Endodermal cell (in vitro differentiated cells): ENCODE data around the gene SPOCK1. TPM values are rescaled to one million over a fixed set of nuclear protein-coding genes. Genes with fewer than 3 reads are reported as not detected.

Experiments
- DNase-seq: peaks from one replicate; pipeline ENCODE4 v3.0.0-alpha.2; 2017
- H3K27ac ChIP-seq: 2 replicates; pipeline ENCODE4 v1.5.1; 2013; ENCODE audit warnings: mild to moderate bottlenecking, low read depth, low read length, moderate library complexity
- H3K27me3 ChIP-seq: 2 replicates; pipeline ENCODE4 v1.6.1; 2013; ENCODE audit warnings: mild to moderate bottlenecking, low read length, moderate library complexity; ENCODE audit not compliant: insufficient read depth, control insufficient read depth, poor library complexity, severe bottlenecking
- H3K36me3 ChIP-seq: 2 replicates; pipeline ENCODE4 v1.7.0; 2013; ENCODE audit warnings: mild to moderate bottlenecking, low read length, moderate library complexity; ENCODE audit not compliant: control insufficient read depth, insufficient read depth
- H3K4me1 ChIP-seq: one replicate; pipeline ENCODE4 v1.7.0; 2013; ENCODE audit warnings: low read length; ENCODE audit not compliant: control insufficient read depth, insufficient read depth
- H3K4me3 ChIP-seq: 2 replicates; pipeline ENCODE4 v1.5.1; 2013; ENCODE audit warnings: mild to moderate bottlenecking, low read length, moderate library complexity
- H3K9ac ChIP-seq: 2 replicates; pipeline ENCODE4 v1.6.1; 2013; ENCODE audit warnings: mild to moderate bottlenecking, low read length, moderate library complexity; ENCODE audit not compliant: poor library complexity, severe bottlenecking; ENCODE audit errors: extremely low read depth
- H3K9me3 ChIP-seq: 2 replicates; pipeline ENCODE4 v1.6.1; 2013; ENCODE audit warnings: mild to moderate bottlenecking, low read length, moderate library complexity; ENCODE audit not compliant: control insufficient read depth
- H3K27ac Mint-ChIP-seq: 2 replicates; pipeline ENCODE4 v1.8.0; 2020; ENCODE audit warnings: mixed read lengths
- H3K27me3 Mint-ChIP-seq: 2 replicates; pipeline ENCODE4 v1.8.0; 2021; ENCODE audit warnings: mild to moderate bottlenecking, mixed read lengths; ENCODE audit not compliant: insufficient read depth
- H3K36me3 Mint-ChIP-seq: 2 replicates; pipeline ENCODE4 v1.8.0; 2020; ENCODE audit warnings: low read depth, mixed read lengths
- H3K4me1 Mint-ChIP-seq: 2 replicates; pipeline ENCODE4 v1.8.0; 2020; ENCODE audit warnings: mixed read lengths
- H3K4me3 Mint-ChIP-seq: 2 replicates; pipeline ENCODE4 v1.8.0; 2020; ENCODE audit warnings: mild to moderate bottlenecking, moderate library complexity, mixed read lengths
- H3K9me3 Mint-ChIP-seq: 2 replicates; pipeline ENCODE4 v1.8.0; 2020; ENCODE audit warnings: mild to moderate bottlenecking, mixed read lengths
- CTCF ChIP-seq: fragments of 200-600 bp; sonication (generic); conservative IDR thresholded peaks from 2 replicates; pipeline ENCODE4 v1.5.0; 2021; ENCODE audit warnings: antibody characterized with exemption, mild to moderate bottlenecking
- WGBS, 2 experiments: methylation state at CpG; one replicate each; pipeline versions ENCODE4 v1.1.5 to v1.1.7; 2013; ENCODE audit warnings: missing lambda C conversion rate in 2 of 2, mixed read lengths in 1 of 2; ENCODE audit not compliant: insufficient coverage in 1 of 2, insufficient read length in 1 of 2; 5-methylcytosine and 5-hydroxymethylcytosine counted together
- total RNA-seq, 2 donors: library from RNA; stranded (reverse); fragmentation: NEBNext Ultra II Directional in 1 of 2; extraction: Animal tissue kit (Norgen Biotek cat#: 25700) in 1 of 2; gene quantifications; 2 replicates in 1 of 2; 3 replicates in 1 of 2; pipeline ENCODE4 v1.2.1, GENCODE V29; 2021

SPOCK1 gene
- total RNA-seq, 2 donors from 2014 or later, result 25.8 to 39.8 TPM

GRCh38 chr5:137304226-137304874 is 194.8 kb downstream of the SPOCK1 start:
- H3K4me1 ChIP-seq, result peaks cover 5% of the 10 kb centered on the region
- no peak overlapping the region for H3K4me3 ChIP-seq
- no peaks in the 10 kb centered on the region for H3K9me3 ChIP-seq
- H3K4me1 Mint-ChIP-seq, result peaks cover 3% of the 10 kb centered on the region
- no peak overlapping the region for H3K27ac Mint-ChIP-seq
- no peaks in the 10 kb centered on the region for H3K36me3 ChIP-seq
- no peak overlapping the region for H3K9ac ChIP-seq
- H3K9me3 Mint-ChIP-seq, result no peaks in the 10 kb centered on the region
- 91 to 93% methylated on average over 3 to 4 of the region's 4 CpGs for WGBS, 2 experiments
- no peaks in the 10 kb centered on the region for H3K36me3 Mint-ChIP-seq
- DNase-seq, result no peak
- no peak overlapping the region for H3K27ac ChIP-seq
- no peaks in the 10 kb centered on the region for H3K27me3 ChIP-seq
- H3K27me3 Mint-ChIP-seq, result no peaks in the 10 kb centered on the region
- no peak overlapping the region for H3K4me3 Mint-ChIP-seq
- TF ChIP-seq CTCF, result no peak

GRCh38 chr5:137303509-137303908 is 195.6 kb downstream of the SPOCK1 start:
- H3K27ac Mint-ChIP-seq, result no peak overlapping the region
- no peak overlapping the region for H3K4me3 ChIP-seq

GRCh38 chr5:137300411-137301240 is 198.5 kb downstream of the SPOCK1 start:
- Mint-ChIP-seq H3K9me3 (no peaks in the 10 kb centered on the region), H3K27ac (no peak overlapping the region), H3K4me3 (no peak overlapping the region), H3K4me1 (peaks cover 7% of the 10 kb centered on the region), H3K27me3 (no peaks in the 10 kb centered on the region), H3K36me3 (no peaks in the 10 kb centered on the region)
- Histone ChIP-seq H3K9me3 (no peaks in the 10 kb centered on the region), H3K36me3 (no peaks in the 10 kb centered on the region), H3K4me3 (no peak overlapping the region), H3K4me1 (peaks cover 5% of the 10 kb centered on the region), H3K27ac (no peak overlapping the region), H3K27me3 (no peaks in the 10 kb centered on the region), H3K9ac (no peak overlapping the region)
- no peak for TF ChIP-seq CTCF
- 94% methylated on average over 2 to 4 of the region's 4 CpGs for WGBS, 2 experiments
- no peak for DNase-seq

More at GRCh38 chr5:137303509-137303908, 195.6 kb downstream of the SPOCK1 start:
- H3K9me3 ChIP-seq, result no peaks in the 10 kb centered on the region
- H3K27me3 Mint-ChIP-seq, result no peaks in the 10 kb centered on the region
- H3K36me3 ChIP-seq, result no peaks in the 10 kb centered on the region
- 85 to 89% methylated on average over 5 of the region's 5 CpGs for WGBS, 2 experiments
- no peak for TF ChIP-seq CTCF
- no peak overlapping the region for H3K27ac ChIP-seq
- H3K27me3 ChIP-seq, result no peaks in the 10 kb centered on the region
- no peak for DNase-seq
- no peaks in the 10 kb centered on the region for H3K9me3 Mint-ChIP-seq
- no peak overlapping the region for H3K9ac ChIP-seq
- peaks cover 5% of the 10 kb centered on the region for H3K4me1 ChIP-seq
- H3K4me3 Mint-ChIP-seq, result no peak overlapping the region
- H3K36me3 Mint-ChIP-seq, result no peaks in the 10 kb centered on the region
- H3K4me1 Mint-ChIP-seq, result peaks cover 3% of the 10 kb centered on the region
